Measurements from ENCODE around the gene KLF4.

DNA sequence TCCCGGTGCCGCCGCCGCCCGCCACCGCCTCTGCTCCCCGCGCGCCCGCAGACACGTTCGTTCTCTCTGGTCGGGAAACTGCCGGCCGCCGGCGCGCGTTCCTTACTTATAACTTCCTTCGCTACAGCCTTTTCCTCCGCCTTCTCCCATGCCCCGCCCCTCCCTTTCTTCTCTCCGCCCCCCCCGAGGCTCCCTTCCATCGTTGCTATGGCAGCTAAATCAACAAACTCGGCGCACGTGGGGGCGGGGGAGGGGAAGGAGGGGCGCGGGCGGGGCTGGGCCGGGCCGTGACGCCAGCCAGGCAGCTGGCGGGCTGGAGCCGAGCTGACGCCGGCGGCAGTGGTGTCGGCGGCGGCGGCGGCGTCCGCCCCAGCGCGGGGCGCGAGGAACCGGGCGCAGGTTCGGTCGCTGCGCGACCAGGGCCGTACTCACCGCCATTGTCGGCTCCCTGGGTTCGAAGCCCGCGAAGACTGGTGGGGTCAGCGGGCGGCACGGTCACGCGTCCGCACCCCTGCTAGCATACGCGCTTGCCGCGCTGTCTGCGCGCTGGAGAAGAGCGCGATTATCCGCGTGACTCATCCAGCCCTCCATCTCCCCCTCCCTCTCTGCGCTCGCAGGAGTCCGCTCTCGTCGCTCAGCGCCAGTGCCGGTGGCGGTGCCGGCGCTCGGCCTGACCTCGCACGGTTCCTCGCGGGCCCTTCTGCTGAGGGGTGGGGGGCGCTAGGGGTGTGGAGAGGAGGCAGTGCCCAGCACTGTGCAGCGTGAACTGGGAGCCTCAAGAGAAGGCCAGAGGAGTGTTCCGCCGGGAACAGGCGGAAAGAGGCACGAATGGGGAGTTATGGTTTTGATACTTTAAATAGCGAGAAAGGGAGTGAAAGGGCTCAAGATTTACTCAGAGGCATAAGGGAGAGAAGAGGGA, at the start of gene KLF4:
- TF ChIP-seq, protein P1, sequence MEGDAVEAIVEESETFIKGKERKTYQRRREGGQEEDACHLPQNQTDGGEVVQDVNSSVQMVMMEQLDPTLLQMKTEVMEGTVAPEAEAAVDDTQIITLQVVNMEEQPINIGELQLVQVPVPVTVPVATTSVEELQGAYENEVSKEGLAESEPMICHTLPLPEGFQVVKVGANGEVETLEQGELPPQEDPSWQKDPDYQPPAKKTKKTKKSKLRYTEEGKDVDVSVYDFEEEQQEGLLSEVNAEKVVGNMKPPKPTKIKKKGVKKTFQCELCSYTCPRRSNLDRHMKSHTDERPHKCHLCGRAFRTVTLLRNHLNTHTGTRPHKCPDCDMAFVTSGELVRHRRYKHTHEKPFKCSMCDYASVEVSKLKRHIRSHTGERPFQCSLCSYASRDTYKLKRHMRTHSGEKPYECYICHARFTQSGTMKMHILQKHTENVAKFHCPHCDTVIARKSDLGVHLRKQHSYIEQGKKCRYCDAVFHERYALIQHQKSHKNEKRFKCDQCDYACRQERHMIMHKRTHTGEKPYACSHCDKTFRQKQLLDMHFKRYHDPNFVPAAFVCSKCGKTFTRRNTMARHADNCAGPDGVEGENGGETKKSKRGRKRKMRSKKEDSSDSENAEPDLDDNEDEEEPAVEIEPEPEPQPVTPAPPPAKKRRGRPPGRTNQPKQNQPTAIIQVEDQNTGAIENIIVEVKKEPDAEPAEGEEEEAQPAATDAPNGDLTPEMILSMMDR (IDR thresholded peaks at IDR 0.05) = no peak
- no peak for TF ChIP-seq ZFX (IDR thresholded peaks at IDR 0.05; ENCODE audit: borderline replicate concordance)

All from 22Rv1 (cell line).